Kidney capillary endothelial cell (primary cell): ENCODE results near the gene SLC25A47.

Experiments used
- DNase-seq: peaks from one replicate; pipeline ENCODE4 v3.0.0-alpha.2; 2018; ENCODE audit warnings: low spot score

The SLC25A47 gene

GRCh38 chr14:100375963-100376735 is 53.0 kb downstream of the SLC25A47 start, which contains the start of gene WDR25:
WDR25 (plus strand) TSS chr14:100376485.
- DNase-seq, result peak; percentile 93

DNA sequence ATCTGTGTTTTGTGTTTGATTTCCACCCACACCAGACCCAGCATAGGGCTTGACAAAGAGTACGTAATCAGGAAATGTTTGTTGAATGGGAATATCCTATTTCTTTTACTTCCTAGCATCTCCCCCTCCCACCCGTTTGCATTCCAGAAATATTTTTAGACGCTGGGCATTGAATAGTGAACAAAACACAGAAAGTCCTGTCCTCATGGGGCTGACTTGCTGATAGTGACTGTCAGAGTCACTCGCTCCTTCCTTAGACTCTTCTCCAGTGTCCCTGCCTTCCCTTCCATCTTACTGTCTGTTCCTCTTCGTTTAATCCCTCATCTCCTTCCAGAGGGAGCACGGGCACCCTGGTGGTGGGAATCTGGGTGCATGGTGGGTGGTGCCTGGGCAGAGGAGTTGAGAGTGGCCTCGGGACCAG is 53.6 kb downstream of the SLC25A47 start:
- no peak for DNase-seq
